ENCODE data around the gene EPHA4.

EPHA4 gene

DNA sequence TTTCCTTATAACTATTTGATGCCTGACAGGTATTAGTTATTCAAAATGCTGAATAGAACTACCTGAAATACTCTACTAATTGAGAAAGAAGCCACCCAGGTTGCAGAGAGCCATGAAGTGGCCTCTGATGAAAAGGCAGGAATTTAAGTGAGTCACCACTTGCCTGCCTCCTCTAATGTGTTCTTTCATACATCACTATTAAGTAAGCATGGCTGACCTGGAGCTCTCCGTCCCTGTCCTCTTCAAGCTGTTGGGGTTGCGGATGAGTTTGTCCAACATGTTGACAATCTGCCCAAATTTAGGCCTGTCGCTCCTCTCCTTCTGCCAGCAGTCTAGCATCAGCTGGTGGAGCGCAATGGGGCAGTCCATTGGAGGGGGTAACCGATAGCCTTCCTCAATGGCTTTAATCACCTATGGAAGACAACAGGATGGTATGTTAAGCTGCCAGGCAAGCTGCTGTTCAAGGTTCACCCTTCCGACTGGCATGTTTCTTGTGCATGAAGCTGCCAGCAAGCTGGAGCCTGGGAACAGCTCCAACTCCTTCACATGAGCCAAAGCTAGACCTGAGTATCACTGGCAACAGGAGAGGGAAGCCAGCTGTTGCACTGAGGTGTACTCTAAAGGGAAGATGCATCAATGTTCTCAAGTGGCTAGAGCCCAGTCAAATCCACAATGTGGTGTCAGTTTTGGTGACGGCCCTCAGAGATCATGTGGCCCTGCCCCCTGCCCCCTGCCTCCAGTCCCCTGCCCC lies 142.2 kb downstream of the EPHA4 start:
- H4K20me1 ChIP-seq (ENCODE audit: insufficient read depth, low read length): no peaks in the 10 kb centered on the region
- H2AFZ ChIP-seq (ENCODE audit: low read length): no peak overlapping the region
- no peak overlapping the region for H3K4me2 ChIP-seq (ENCODE audit: low read depth, low read length)
- H3K9me2 ChIP-seq (replicated peaks; ENCODE audit: insufficient read depth, low read length): no peaks in the 10 kb centered on the region
- no peaks in the 10 kb centered on the region for H3K27me3 ChIP-seq (replicated peaks; ENCODE audit: insufficient read depth, low read length)
- no peaks in the 10 kb centered on the region for H3K79me2 ChIP-seq (ENCODE audit: low read length)
- no peaks in the 10 kb centered on the region for H3K4me1 ChIP-seq (ENCODE audit: low read length)
- H3F3A ChIP-seq (ENCODE audit: insufficient read depth, low read length): no peaks in the 10 kb centered on the region
- no peak overlapping the region for H3K27ac ChIP-seq (ENCODE audit: low read length)
- H3K9ac ChIP-seq (ENCODE audit: low read length): no peak overlapping the region
- no peak for TF ChIP-seq EZH2 (optimal IDR thresholded peaks at IDR 0.05; ENCODE audit: low read depth, low read length)
- no peak for TF ChIP-seq EZH2phosphoT487 (IDR thresholded peaks at IDR 0.05; ENCODE audit: low read length)
- TF ChIP-seq, protein P1, sequence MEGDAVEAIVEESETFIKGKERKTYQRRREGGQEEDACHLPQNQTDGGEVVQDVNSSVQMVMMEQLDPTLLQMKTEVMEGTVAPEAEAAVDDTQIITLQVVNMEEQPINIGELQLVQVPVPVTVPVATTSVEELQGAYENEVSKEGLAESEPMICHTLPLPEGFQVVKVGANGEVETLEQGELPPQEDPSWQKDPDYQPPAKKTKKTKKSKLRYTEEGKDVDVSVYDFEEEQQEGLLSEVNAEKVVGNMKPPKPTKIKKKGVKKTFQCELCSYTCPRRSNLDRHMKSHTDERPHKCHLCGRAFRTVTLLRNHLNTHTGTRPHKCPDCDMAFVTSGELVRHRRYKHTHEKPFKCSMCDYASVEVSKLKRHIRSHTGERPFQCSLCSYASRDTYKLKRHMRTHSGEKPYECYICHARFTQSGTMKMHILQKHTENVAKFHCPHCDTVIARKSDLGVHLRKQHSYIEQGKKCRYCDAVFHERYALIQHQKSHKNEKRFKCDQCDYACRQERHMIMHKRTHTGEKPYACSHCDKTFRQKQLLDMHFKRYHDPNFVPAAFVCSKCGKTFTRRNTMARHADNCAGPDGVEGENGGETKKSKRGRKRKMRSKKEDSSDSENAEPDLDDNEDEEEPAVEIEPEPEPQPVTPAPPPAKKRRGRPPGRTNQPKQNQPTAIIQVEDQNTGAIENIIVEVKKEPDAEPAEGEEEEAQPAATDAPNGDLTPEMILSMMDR (IDR thresholded peaks at IDR 0.05; ENCODE audit: low read length): no peak
- no peak overlapping the region for H3K4me3 ChIP-seq (ENCODE audit: low read length)
- H3K36me3 ChIP-seq (replicated peaks; ENCODE audit: insufficient read depth, low read length): no peaks in the 10 kb centered on the region
- DNase-seq: no peak
- H3K9me3 ChIP-seq (replicated peaks; ENCODE audit: insufficient read depth, low read length): no peaks in the 10 kb centered on the region

DNA sequence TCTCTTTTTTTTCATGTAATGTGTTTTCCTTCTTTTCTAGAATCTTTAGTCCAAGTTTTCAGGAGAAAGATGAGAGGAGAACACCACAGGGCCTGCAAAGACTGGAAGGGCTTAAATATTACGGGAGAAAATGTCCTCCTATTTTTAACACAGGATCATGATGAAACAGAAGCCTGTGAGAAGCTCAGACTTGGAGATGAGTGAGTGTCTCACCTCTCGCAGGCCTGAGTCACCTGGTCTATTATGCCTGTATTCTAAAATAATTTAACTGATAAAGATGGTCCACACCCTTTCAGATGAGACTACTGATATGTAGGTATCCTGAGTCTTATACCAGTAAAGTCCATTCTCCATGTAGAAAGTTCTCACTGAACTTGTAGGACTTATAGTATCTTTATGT lies 143.2 kb downstream of the EPHA4 start:
- no peaks in the 10 kb centered on the region for H3F3A ChIP-seq (ENCODE audit: insufficient read depth, low read length)
- no peaks in the 10 kb centered on the region for H3K4me1 ChIP-seq (ENCODE audit: low read length)
- H3K36me3 ChIP-seq (replicated peaks; ENCODE audit: insufficient read depth, low read length): no peaks in the 10 kb centered on the region
- H2AFZ ChIP-seq (ENCODE audit: low read length): no peak overlapping the region
- no peaks in the 10 kb centered on the region for H3K9me2 ChIP-seq (replicated peaks; ENCODE audit: insufficient read depth, low read length)
- no peaks in the 10 kb centered on the region for H3K27me3 ChIP-seq (replicated peaks; ENCODE audit: insufficient read depth, low read length)
- H3K9me3 ChIP-seq (replicated peaks; ENCODE audit: insufficient read depth, low read length): no peaks in the 10 kb centered on the region
- no peak overlapping the region for H3K9ac ChIP-seq (ENCODE audit: low read length)
- DNase-seq: no peak
- no peak overlapping the region for H3K4me3 ChIP-seq (ENCODE audit: low read length)
- H3K79me2 ChIP-seq (ENCODE audit: low read length): no peaks in the 10 kb centered on the region
- H4K20me1 ChIP-seq (ENCODE audit: insufficient read depth, low read length): no peaks in the 10 kb centered on the region
- no peak overlapping the region for H3K27ac ChIP-seq (ENCODE audit: low read length)
- H3K4me2 ChIP-seq (ENCODE audit: low read depth, low read length): no peak overlapping the region
- no peak for TF ChIP-seq EZH2phosphoT487 (IDR thresholded peaks at IDR 0.05; ENCODE audit: low read length)
- TF ChIP-seq, protein P1 (IDR thresholded peaks at IDR 0.05; ENCODE audit: low read length): no peak
- no peak for TF ChIP-seq EZH2 (optimal IDR thresholded peaks at IDR 0.05; ENCODE audit: low read depth, low read length)

DNA sequence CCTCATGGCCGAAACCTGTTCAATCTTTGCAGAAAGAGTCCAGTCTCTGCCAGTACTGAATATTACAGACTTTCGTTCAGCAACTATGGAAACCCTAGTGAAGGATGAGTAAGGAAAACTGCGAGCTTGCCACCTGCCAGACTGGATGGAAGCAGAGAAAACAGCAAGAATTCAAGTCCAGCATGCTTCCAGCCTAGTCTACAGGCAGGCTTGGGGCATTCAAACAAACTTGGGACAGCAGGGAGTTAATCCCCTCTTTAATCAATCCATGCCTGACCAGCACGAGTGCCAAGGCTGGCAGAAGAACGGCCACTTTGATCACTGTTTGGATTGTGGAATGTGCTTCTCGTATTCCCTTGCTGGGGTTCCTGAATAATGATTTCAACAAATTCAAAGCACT lies 145.2 kb downstream of the EPHA4 start:
- Histone ChIP-seq H3K79me2 (ENCODE audit: low read length) (no peaks in the 10 kb centered on the region), H3K27ac (ENCODE audit: low read length) (no peak overlapping the region), H3K9me2 (replicated peaks; ENCODE audit: insufficient read depth, low read length) (no peaks in the 10 kb centered on the region), H3K4me1 (ENCODE audit: low read length) (no peaks in the 10 kb centered on the region), H4K20me1 (ENCODE audit: insufficient read depth, low read length) (no peaks in the 10 kb centered on the region), H3K4me3 (ENCODE audit: low read length) (no peak overlapping the region), H3F3A (ENCODE audit: insufficient read depth, low read length) (no peaks in the 10 kb centered on the region), H3K27me3 (replicated peaks; ENCODE audit: insufficient read depth, low read length) (no peaks in the 10 kb centered on the region), H3K36me3 (replicated peaks; ENCODE audit: insufficient read depth, low read length) (no peaks in the 10 kb centered on the region), H3K4me2 (ENCODE audit: low read depth, low read length) (no peak overlapping the region), H3K9ac (ENCODE audit: low read length) (no peak overlapping the region), H3K9me3 (replicated peaks; ENCODE audit: insufficient read depth, low read length) (no peaks in the 10 kb centered on the region), H2AFZ (ENCODE audit: low read length) (no peak overlapping the region)
- TF ChIP-seq EZH2phosphoT487 (IDR thresholded peaks at IDR 0.05; ENCODE audit: low read length) (no peak), EZH2 (optimal IDR thresholded peaks at IDR 0.05; ENCODE audit: low read depth, low read length) (no peak)
- TF ChIP-seq, protein P1 (IDR thresholded peaks at IDR 0.05; ENCODE audit: low read length): no peak
- DNase-seq: no peak
